Liver (tissue), 9 donors: ENCODE measurements around the gene SPATS2L. TPM values are rescaled to one million over a fixed set of nuclear protein-coding genes. Genes with fewer than 3 reads are reported as not detected.

Experiments used
- DNase-seq: peaks from one replicate; pipeline ENCODE4 v3.0.0-alpha.2; 2017; ENCODE audit warnings: low spot score
- H3K27ac ChIP-seq, 2 donors: one replicate each; pipeline ENCODE4 v1.7.0; 2013; ENCODE audit warnings: inconsistent platforms in 2 of 2, low read length in 2 of 2, control low read depth in 1 of 2, low read depth in 1 of 2, mild to moderate bottlenecking in 1 of 2
- H3K27me3 ChIP-seq, 4 donors: one replicate each; pipeline versions ENCODE4 v1.6.1 to v1.7.0; 2013; ENCODE audit warnings: low read length in 3 of 4, inconsistent platforms in 1 of 4, mild to moderate bottlenecking in 1 of 4, moderate library complexity in 1 of 4; ENCODE audit not compliant: control insufficient read depth in 4 of 4, insufficient read depth in 4 of 4
- H3K36me3 ChIP-seq, 4 donors: one replicate each; pipeline versions ENCODE4 v1.6.1 to v1.7.0; 2013; ENCODE audit warnings: low read length in 3 of 4, mild to moderate bottlenecking in 3 of 4, low read depth in 1 of 4, moderate library complexity in 1 of 4; ENCODE audit not compliant: control insufficient read depth in 4 of 4, insufficient read depth in 3 of 4
- H3K4me1 ChIP-seq, 4 donors: one replicate each; pipeline versions ENCODE4 v1.6.1 to v1.7.0; 2013; ENCODE audit warnings: low read length in 3 of 4, mild to moderate bottlenecking in 3 of 4, moderate library complexity in 1 of 4; ENCODE audit not compliant: control insufficient read depth in 4 of 4, insufficient read depth in 4 of 4
- H3K4me3 ChIP-seq, 3 donors: one replicate each; pipeline versions ENCODE4 v1.6.1 to v1.7.0; 2013; ENCODE audit warnings: low read length in 3 of 3, control low read depth in 1 of 3, low read depth in 1 of 3, mild to moderate bottlenecking in 1 of 3
- H3K9ac ChIP-seq, 2 donors: one replicate each; pipeline ENCODE4 v1.7.0; 2013; ENCODE audit warnings: low read length in 2 of 2, mild to moderate bottlenecking in 2 of 2, moderate library complexity in 2 of 2, control low read depth in 1 of 2, low read depth in 1 of 2
- H3K9me3 ChIP-seq, 4 donors: one replicate each; pipeline versions ENCODE4 v1.6.1 to v1.7.0; 2013; ENCODE audit warnings: low read length in 3 of 4; ENCODE audit not compliant: control insufficient read depth in 4 of 4
- CTCF ChIP-seq: fragments of 150-350 bp; IDR thresholded peaks from 2 replicates; pipeline ENCODE4 v1.5.1; 2017; ENCODE audit warnings: improper control_type of control experiment, low read depth, low read length; ENCODE audit not compliant: missing input control
- EGR1 ChIP-seq, 2 donors: IDR thresholded peaks; 2 replicates each; pipeline ENCODE4 v1.6.1; 2016 to 2018; ENCODE audit warnings: antibody characterized with exemption in 2 of 2, low read depth in 2 of 2
- FOXA1 ChIP-seq: IDR thresholded peaks from 2 replicates; pipeline ENCODE4 v1.6.1; 2016; ENCODE audit warnings: antibody characterized with exemption
- FOXA2 ChIP-seq: IDR thresholded peaks from 2 replicates; pipeline ENCODE4 v1.6.1; 2016; ENCODE audit warnings: antibody characterized with exemption
- GABPA ChIP-seq, 2 donors: IDR thresholded peaks in 1 of 2; conservative IDR thresholded peaks in 1 of 2; 2 replicates each; pipeline ENCODE4 v1.6.1; 2016; ENCODE audit warnings: antibody characterized with exemption in 2 of 2, mild to moderate bottlenecking in 1 of 2, moderate library complexity in 1 of 2
- HNF4G ChIP-seq: IDR thresholded peaks from 2 replicates; pipeline ENCODE4 v1.6.1; 2016; ENCODE audit warnings: antibody characterized with exemption
- JUND ChIP-seq, 2 donors: IDR thresholded peaks; 2 replicates each; pipeline ENCODE4 v1.6.1; 2016; ENCODE audit warnings: antibody characterized with exemption in 2 of 2
- RAD21 ChIP-seq, 2 donors: IDR thresholded peaks; 2 replicates each; pipeline ENCODE4 v1.6.1; 2016; ENCODE audit warnings: antibody characterized with exemption in 2 of 2, mild to moderate bottlenecking in 2 of 2
- SP1 ChIP-seq: IDR thresholded peaks from 2 replicates; pipeline ENCODE4 v1.6.1; 2018; ENCODE audit warnings: antibody characterized with exemption, mild to moderate bottlenecking
- TAF1 ChIP-seq: conservative IDR thresholded peaks from 2 replicates; pipeline ENCODE4 v1.6.1; 2016; ENCODE audit warnings: antibody characterized with exemption, mild to moderate bottlenecking
- YY1 ChIP-seq: IDR thresholded peaks from 2 replicates; pipeline ENCODE4 v1.6.1; 2016; ENCODE audit warnings: antibody characterized with exemption, mild to moderate bottlenecking
- WGBS: extraction: QIAGEN DNeasy Blood & Tissue Kit; methylation state at CpG from one replicate; pipeline ENCODE4 v1.1.7; 2013; 5-methylcytosine and 5-hydroxymethylcytosine counted together
- polyA plus RNA-seq, 2 donors: library from polyadenylated mRNA; stranded (reverse) in 1 of 2; unstranded in 1 of 2; fragments of 200-250 nt in 1 of 2; fragments of >200 nt in 1 of 2; fragmentation: Nextera tagmentation in 1 of 2; extraction: Ambion mirVana in 1 of 2; gene quantifications; one replicate each; pipeline versions ENCODE4 v1.2.1 to v1.2.3, GENCODE V29; 2013 to 2015
- total RNA-seq, 2 donors: library from RNA; depleted of rRNA; stranded (reverse); fragments of >200 nt; gene quantifications; one replicate each; pipeline ENCODE4 v1.2.3, GENCODE V29; 2014
- TF ChIP-seq, protein P1 (sequence below): IDR thresholded peaks from 2 replicates; pipeline ENCODE4 v1.6.1; 2016; ENCODE audit warnings: antibody characterized with exemption
- TF ChIP-seq, protein P2 (sequence below): IDR thresholded peaks from 2 replicates; pipeline ENCODE4 v1.6.1; 2016; ENCODE audit warnings: antibody characterized with exemption
- TF ChIP-seq, protein P3 (sequence below): IDR thresholded peaks from 2 replicates; pipeline ENCODE4 v1.6.1; 2016; ENCODE audit warnings: antibody characterized with exemption
- donor health status: healthy.
- donor health status: healthy.
- donor health status: healthy.
- donor health status: healthy.
- donor health status: healthy.

Gene SPATS2L
- total and polyA plus RNA-seq, 4 donors: 31.4 to 49.9 (median 42.4) TPM

DNA sequence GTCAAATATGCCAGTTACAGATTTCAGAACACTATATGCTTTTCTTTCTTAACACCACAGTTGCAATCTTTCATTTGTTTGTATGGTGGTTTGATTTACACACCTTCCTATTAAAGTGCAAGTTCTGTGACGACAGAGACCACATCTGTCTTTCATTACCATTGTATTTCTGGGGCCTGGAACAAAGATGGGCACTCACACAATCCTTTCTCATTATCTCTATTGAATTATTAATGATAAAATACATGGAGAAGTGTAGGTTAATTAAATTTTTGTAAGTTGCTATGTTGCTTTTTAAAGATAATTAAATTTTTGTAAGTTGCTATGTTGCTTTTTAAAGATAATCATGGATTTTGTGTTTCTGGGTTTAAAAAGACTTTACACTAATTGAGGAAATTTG, 123.5 kb downstream of the SPATS2L start (continued):
- TF ChIP-seq, protein P1, sequence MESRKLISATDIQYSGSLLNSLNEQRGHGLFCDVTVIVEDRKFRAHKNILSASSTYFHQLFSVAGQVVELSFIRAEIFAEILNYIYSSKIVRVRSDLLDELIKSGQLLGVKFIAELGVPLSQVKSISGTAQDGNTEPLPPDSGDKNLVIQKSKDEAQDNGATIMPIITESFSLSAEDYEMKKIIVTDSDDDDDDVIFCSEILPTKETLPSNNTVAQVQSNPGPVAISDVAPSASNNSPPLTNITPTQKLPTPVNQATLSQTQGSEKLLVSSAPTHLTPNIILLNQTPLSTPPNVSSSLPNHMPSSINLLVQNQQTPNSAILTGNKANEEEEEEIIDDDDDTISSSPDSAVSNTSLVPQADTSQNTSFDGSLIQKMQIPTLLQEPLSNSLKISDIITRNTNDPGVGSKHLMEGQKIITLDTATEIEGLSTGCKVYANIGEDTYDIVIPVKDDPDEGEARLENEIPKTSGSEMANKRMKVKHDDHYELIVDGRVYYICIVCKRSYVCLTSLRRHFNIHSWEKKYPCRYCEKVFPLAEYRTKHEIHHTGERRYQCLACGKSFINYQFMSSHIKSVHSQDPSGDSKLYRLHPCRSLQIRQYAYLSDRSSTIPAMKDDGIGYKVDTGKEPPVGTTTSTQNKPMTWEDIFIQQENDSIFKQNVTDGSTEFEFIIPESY: no peak
- no peak for TF ChIP-seq GABPA (IDR thresholded peaks at IDR 0.05 in 1 of 2, conservative IDR thresholded peaks at IDR 0.05 in 1 of 2)

DNA sequence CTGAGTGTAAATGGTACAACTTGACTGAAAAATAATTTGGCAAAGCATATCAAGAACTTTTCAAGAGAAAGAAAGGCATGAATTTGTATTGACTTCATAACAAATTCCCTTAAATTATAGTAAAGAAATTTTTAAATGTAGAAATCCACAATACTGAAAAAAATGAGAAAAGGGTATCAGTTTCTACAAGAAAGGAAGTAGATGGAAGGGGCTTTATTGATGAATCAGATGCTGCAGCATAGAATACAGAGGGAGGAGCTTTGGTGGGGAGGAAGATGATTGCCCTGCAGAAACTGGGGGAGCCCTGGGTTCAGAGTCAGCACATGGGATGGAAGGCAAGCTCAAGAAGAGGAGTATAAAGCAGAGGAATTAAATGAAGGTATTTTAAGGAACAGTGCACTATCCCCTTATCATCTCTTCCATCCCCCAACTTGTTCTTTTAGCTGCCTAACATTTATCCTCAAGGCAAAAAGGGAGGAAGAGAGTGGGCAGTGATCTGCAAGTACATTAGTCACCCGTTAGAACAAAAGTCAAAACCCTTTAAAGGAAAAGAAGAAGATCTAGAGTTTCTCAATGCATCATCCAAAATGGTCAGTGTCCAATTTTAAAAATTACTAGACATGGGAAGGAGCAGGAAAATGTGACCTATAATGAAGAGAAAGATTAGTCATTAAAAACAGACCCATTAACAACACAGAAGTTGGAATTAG, 125.7 kb downstream of the SPATS2L start:
- Histone ChIP-seq H3K27me3 (no peaks in the 10 kb centered on the region), H3K36me3 (peaks cover 2 to 23% (median 2%) of the 10 kb centered on the region in 4 donors), H3K4me3 (no peak overlapping the region), H3K9me3 (no peaks in the 10 kb centered on the region), H3K4me1 (no peaks in the 10 kb centered on the region), H3K9ac (no peak overlapping the region), H3K27ac (no peak overlapping the region)
- no peak for TF ChIP-seq FOXA1
- TF ChIP-seq, protein P2, sequence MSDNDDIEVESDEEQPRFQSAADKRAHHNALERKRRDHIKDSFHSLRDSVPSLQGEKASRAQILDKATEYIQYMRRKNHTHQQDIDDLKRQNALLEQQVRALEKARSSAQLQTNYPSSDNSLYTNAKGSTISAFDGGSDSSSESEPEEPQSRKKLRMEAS: no peak
- DNase-seq: no peak
- 90% methylated on average over 1 of the region's 1 CpG for WGBS

DNA sequence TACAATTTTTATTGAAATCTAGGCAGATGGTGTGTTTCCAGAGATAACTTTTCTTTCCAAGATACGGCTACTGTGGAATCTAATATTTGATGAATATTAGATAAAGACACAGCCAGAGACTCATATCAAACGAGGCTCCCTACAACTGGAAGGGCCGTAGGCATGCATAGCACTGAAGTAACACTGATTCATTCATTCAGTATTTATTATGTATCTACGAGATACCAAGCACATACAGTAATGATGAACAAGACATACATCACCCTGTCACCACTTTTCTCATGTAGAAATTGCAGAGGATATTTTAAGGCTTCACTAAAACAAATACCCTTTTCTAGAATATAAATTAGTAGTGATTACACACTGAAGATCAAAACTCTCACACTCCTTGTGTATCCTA, 128.9 kb downstream of the SPATS2L start:
- no peak for DNase-seq
- 92% methylated on average over 4 of the region's 4 CpGs for WGBS
- H3K9ac ChIP-seq: no peak overlapping the region
- H3K4me1 ChIP-seq: no peaks in the 10 kb centered on the region
- H3K27ac ChIP-seq: no peak overlapping the region
- no peak overlapping the region for H3K4me3 ChIP-seq
- H3K27me3 ChIP-seq: no peaks in the 10 kb centered on the region
- H3K36me3 ChIP-seq: peaks cover 4 to 32% (median 9%) of the 10 kb centered on the region in 4 donors
- TF ChIP-seq JUND (IDR thresholded peaks at IDR 0.05) (no peak), CTCF (no peak), TAF1 (no peak), FOXA2 (no peak), SP1 (no peak), YY1 (no peak), RAD21 (IDR thresholded peaks at IDR 0.05) (no peak), GABPA (IDR thresholded peaks at IDR 0.05 in 1 of 2, conservative IDR thresholded peaks at IDR 0.05 in 1 of 2) (no peak), HNF4G (no peak), EGR1 (IDR thresholded peaks at IDR 0.05; ENCODE audit: low read depth in 2 of 2) (no peak)
- TF ChIP-seq, protein P3, sequence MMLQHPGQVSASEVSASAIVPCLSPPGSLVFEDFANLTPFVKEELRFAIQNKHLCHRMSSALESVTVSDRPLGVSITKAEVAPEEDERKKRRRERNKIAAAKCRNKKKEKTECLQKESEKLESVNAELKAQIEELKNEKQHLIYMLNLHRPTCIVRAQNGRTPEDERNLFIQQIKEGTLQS: no peak
- H3K9me3 ChIP-seq: no peaks in the 10 kb centered on the region
